ENCODE measurements around the gene SSMEM1.
A peak's percentile ranks its signal among the peaks of the same experiment; 100 is the strongest.

Gene SSMEM1

GRCh38 chr7:130207642-130208041 lies at the start of gene SSMEM1:
Gene SSMEM1 (plus strand): TSS chr7:130207860. CDS start chr7:130207911, 51 bp downstream.
- peak; percentile 47 for DNase-seq (ENCODE audit: low read depth, low spot score)
- no peak within 1 kb of the TSS for H3K4me3 ChIP-seq (ENCODE audit: low read depth, low read length)
- ChIA-PET CTCF (no interaction called here), POLR2A (no interaction called here)
- no peak for TF ChIP-seq CTCF (IDR thresholded peaks at IDR 0.05; ENCODE audit: insufficient read depth, low read length, missing control alignments)

GRCh38 chr7:130160023-130160422 lies 47.6 kb upstream of the SSMEM1 start:
- ChIA-PET POLR2A (no interaction called here), CTCF (interaction anchor here (1.5 kb wide), 1 partner anchor 672 kb away, joined by 3 read pairs; no protein-coding TSS in a partner anchor)
- no peak overlapping the region for H3K4me3 ChIP-seq (ENCODE audit: low read depth, low read length)
- no peak for DNase-seq (ENCODE audit: low read depth, low spot score)
- no peak for TF ChIP-seq CTCF (IDR thresholded peaks at IDR 0.05; ENCODE audit: insufficient read depth, low read length, missing control alignments)

- CTCF ChIA-PET, result interaction anchor here (1.5 kb wide), 1 partner anchor 672 kb away, joined by 3 read pairs; no protein-coding TSS in a partner anchor
- no peak for TF ChIP-seq CTCF (IDR thresholded peaks at IDR 0.05; ENCODE audit: insufficient read depth, low read length, missing control alignments)
- H3K4me3 ChIP-seq (ENCODE audit: low read depth, low read length), result no peak overlapping the region
- DNase-seq (ENCODE audit: low read depth, low spot score), result no peak
- POLR2A ChIA-PET, result no interaction called here
Measured at GRCh38 chr7:130160455-130160854, 47.2 kb upstream of the SSMEM1 start.

- CTCF ChIA-PET, result interaction anchor here (1.0 to 1.3 kb wide), 3 partner anchors 32 to 596 kb away, joined by 3 read pairs; no protein-coding TSS in a partner anchor
- H3K4me3 ChIP-seq (ENCODE audit: low read depth, low read length), result no peak overlapping the region
- POLR2A ChIA-PET, result no interaction called here
- TF ChIP-seq CTCF (IDR thresholded peaks at IDR 0.05; ENCODE audit: insufficient read depth, low read length, missing control alignments), result no peak
- DNase-seq (ENCODE audit: low read depth, low spot score), result no peak
Measured at GRCh38 chr7:130162196-130162595, 45.5 kb upstream of the SSMEM1 start.

GRCh38 chr7:130174237-130174959 lies 33.3 kb upstream of the SSMEM1 start:
- TF ChIP-seq CTCF (IDR thresholded peaks at IDR 0.05; ENCODE audit: insufficient read depth, low read length, missing control alignments), result no peak
- POLR2A ChIA-PET, result no interaction called here
- DNase-seq (ENCODE audit: low read depth, low spot score), result no peak
- no peak overlapping the region for H3K4me3 ChIP-seq (ENCODE audit: low read depth, low read length)
- CTCF ChIA-PET, result no interaction called here

- no peak for TF ChIP-seq CTCF (IDR thresholded peaks at IDR 0.05; ENCODE audit: insufficient read depth, low read length, missing control alignments)
- DNase-seq (ENCODE audit: low read depth, low spot score), result no peak
- H3K4me3 ChIP-seq (ENCODE audit: low read depth, low read length), result no peak overlapping the region
- ChIA-PET POLR2A (no interaction called here), CTCF (no interaction called here)
Measured at GRCh38 chr7:130178251-130178650, 29.4 kb upstream of the SSMEM1 start.

Measured in AG04449 (cell line).